Measurements from ENCODE around the gene TENT5A.

TENT5A gene

GRCh38 chr6:81700414-81700813, 52.1 kb downstream of the TENT5A start:
- DNase-seq = no peak

- no peak for DNase-seq
Observed at GRCh38 chr6:81697559-81697958, 54.9 kb downstream of the TENT5A start.

- DNase-seq = no peak
Observed at GRCh38 chr6:81696524-81696923, 56.0 kb downstream of the TENT5A start.
